ENCODE measurements around the gene WWP2.

DNA sequence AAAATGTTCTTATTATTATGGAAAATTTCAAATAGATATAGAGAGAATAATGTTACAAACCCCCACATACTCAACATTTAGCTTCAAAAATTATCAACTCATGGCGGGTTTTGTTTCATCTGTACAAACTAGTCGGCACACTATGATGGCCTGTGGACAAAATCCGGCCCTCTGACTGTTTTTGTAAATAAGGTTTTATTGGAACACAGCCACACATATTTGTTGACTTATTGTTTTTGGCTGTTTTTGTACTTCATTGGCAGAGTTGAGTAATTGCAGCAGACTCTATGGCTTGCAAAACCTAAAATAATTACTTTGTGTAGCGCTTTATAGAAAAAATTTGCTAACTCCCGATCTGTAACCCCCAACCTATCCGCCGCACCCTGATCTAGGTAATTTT lies 147.6 kb downstream of the WWP2 start:
- TF ChIP-seq, protein P1, sequence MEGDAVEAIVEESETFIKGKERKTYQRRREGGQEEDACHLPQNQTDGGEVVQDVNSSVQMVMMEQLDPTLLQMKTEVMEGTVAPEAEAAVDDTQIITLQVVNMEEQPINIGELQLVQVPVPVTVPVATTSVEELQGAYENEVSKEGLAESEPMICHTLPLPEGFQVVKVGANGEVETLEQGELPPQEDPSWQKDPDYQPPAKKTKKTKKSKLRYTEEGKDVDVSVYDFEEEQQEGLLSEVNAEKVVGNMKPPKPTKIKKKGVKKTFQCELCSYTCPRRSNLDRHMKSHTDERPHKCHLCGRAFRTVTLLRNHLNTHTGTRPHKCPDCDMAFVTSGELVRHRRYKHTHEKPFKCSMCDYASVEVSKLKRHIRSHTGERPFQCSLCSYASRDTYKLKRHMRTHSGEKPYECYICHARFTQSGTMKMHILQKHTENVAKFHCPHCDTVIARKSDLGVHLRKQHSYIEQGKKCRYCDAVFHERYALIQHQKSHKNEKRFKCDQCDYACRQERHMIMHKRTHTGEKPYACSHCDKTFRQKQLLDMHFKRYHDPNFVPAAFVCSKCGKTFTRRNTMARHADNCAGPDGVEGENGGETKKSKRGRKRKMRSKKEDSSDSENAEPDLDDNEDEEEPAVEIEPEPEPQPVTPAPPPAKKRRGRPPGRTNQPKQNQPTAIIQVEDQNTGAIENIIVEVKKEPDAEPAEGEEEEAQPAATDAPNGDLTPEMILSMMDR (IDR thresholded peaks at IDR 0.05), result no peak
- no peak for TF ChIP-seq POLR2A (IDR thresholded peaks at IDR 0.05)

Data from esophagus squamous epithelium (tissue), 4 donors.